ENCODE results near the gene ARSJ.

Gene ARSJ

DNA sequence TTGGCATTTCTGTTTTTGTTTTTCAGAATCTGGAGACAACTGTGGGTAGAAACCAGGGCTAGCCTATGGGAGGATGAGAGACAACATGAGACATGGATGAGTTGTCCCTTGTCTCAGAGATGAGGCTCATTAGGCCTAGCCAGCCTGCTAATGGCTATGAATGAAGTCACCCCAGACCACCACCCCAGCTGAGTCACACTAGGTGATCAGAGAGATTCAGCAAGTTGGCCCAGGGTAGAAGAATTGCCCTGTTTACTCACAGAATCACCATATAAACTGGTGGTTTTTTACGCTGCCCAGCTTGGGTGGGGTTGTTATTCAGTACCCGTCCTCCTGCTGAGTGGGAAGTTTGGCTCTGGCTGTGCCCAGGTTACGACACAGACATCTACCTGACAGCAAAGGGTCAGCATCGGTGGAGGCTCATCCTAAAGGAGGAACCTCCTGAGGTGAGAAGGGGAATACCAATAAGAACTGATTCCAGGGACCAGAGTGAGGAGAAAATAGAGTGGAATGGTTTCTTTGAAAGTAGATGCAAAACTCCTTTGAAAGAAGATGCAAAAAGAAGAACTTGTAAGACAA is 17.2 kb upstream of the ARSJ start:
- Histone ChIP-seq H3K9me3 (ENCODE audit: severe bottlenecking) (no peaks in the 10 kb centered on the region), H3K36me3 (no peaks in the 10 kb centered on the region), H3K27me3 (ENCODE audit: insufficient read depth, low read depth, severe bottlenecking) (no peaks in the 10 kb centered on the region), H3K27ac (no peak overlapping the region), H3K4me3 (ENCODE audit: low read depth, low read length) (no peak overlapping the region)
- DNase-seq, result no peak
- TF ChIP-seq, protein P1, sequence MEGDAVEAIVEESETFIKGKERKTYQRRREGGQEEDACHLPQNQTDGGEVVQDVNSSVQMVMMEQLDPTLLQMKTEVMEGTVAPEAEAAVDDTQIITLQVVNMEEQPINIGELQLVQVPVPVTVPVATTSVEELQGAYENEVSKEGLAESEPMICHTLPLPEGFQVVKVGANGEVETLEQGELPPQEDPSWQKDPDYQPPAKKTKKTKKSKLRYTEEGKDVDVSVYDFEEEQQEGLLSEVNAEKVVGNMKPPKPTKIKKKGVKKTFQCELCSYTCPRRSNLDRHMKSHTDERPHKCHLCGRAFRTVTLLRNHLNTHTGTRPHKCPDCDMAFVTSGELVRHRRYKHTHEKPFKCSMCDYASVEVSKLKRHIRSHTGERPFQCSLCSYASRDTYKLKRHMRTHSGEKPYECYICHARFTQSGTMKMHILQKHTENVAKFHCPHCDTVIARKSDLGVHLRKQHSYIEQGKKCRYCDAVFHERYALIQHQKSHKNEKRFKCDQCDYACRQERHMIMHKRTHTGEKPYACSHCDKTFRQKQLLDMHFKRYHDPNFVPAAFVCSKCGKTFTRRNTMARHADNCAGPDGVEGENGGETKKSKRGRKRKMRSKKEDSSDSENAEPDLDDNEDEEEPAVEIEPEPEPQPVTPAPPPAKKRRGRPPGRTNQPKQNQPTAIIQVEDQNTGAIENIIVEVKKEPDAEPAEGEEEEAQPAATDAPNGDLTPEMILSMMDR (IDR thresholded peaks at IDR 0.05; ENCODE audit: low read depth, low read length), result no peak

DNA sequence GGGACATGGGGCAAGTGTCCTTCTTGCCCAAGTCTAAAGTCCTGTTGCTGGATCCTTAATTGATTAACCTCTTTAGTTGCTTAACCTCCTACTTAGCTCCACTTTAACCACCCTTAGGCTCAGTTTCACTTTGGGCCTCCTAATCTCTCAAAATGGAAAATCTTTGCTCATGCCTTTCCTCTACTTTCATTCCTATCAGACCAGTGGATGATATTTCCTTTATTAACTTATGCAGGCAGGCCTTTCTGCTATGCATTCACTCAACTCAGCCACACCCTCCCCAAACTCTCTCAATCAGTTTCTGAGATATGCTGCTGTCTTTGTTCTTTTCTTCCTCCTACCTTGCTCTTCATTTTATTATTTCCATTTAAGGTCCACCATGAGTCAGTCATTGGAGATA is 14.4 kb upstream of the ARSJ start:
- TF ChIP-seq, protein P1 (IDR thresholded peaks at IDR 0.05; ENCODE audit: low read depth, low read length), result no peak
- Histone ChIP-seq H3K27me3 (ENCODE audit: insufficient read depth, low read depth, severe bottlenecking) (no peaks in the 10 kb centered on the region), H3K36me3 (no peaks in the 10 kb centered on the region), H3K27ac (no peak overlapping the region), H3K9me3 (ENCODE audit: severe bottlenecking) (no peaks in the 10 kb centered on the region), H3K4me3 (ENCODE audit: low read depth, low read length) (no peak overlapping the region)
- no peak for DNase-seq

DNA sequence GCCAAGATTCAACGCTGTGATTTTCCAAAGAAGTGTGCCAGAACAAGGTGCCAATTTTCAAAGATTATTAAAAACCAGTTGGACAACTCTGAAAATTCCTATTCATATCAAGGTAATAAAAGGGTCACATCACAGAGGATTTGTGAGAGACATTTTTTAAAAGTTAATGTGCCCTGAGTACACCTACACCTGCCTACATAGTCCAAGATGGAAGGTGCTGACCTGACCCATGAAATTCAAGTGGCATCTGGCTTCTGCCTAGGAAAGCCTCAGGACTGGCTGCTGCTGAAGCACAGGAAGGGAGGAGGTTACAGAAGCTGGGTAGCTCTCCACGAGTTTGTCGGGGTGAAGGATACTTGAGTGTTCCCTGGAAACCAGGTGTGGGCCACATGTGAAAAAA is 11.4 kb upstream of the ARSJ start:
- Histone ChIP-seq H3K36me3 (no peaks in the 10 kb centered on the region), H3K4me3 (ENCODE audit: low read depth, low read length) (no peak overlapping the region), H3K9me3 (ENCODE audit: severe bottlenecking) (no peaks in the 10 kb centered on the region), H3K27me3 (ENCODE audit: insufficient read depth, low read depth, severe bottlenecking) (no peaks in the 10 kb centered on the region), H3K27ac (no peak overlapping the region)
- TF ChIP-seq, protein P1 (IDR thresholded peaks at IDR 0.05; ENCODE audit: low read depth, low read length), result no peak
- DNase-seq, result no peak

DNA sequence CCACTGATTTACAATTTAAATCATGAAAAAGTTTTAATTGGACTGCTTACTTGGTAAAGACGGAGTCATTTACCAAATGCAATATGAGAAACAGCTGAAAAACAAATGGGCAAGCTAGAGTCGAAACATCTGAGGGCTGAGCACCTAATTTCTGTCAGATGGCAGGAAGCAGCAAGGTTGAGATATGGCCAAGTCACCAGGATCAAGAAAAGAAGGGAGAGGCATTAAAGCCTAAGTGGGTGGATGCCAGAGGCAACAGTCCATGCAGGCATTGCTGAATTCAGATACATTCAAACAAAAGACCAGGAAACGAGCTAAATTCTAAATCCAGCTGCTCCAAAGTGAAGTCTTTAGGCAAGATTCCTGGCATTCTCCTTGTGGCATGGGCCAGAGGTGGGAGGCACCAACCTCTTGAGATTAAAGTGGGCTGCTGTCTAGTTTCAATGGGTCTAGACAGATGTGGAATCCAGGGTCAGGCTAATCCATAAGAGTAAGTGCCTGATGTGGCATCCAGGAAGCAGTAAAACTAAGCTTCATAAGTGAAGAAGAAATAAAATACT is 8.0 kb upstream of the ARSJ start:
- Histone ChIP-seq H3K27me3 (ENCODE audit: insufficient read depth, low read depth, severe bottlenecking) (no peaks in the 10 kb centered on the region), H3K9me3 (ENCODE audit: severe bottlenecking) (no peaks in the 10 kb centered on the region), H3K27ac (no peak overlapping the region), H3K4me3 (ENCODE audit: low read depth, low read length) (no peak overlapping the region), H3K36me3 (no peaks in the 10 kb centered on the region)
- DNase-seq, result no peak
- TF ChIP-seq, protein P1 (IDR thresholded peaks at IDR 0.05; ENCODE audit: low read depth, low read length), result no peak

DNA sequence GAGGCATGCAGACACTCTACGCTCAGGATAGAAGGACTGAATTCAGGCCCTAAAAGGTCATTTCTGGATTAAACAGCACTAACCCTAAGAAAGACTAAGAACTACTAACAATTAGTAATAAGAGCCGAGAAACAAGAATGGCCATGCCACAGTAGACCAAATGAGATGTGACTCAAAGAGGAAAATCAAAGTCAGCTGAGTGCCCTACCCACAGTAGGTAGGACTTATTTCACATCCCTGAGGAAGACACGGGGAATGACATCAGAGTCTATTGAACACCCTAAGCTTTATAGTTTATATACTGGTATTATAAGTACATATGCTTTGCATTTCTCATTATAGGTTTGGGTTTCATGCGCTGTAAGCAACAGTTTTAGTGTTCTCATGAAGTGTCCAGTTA is 2.7 kb upstream of the ARSJ start:
- Histone ChIP-seq H3K9me3 (ENCODE audit: severe bottlenecking) (no peaks in the 10 kb centered on the region), H3K36me3 (no peaks in the 10 kb centered on the region), H3K27ac (no peak overlapping the region), H3K27me3 (ENCODE audit: insufficient read depth, low read depth, severe bottlenecking) (peaks cover 13% of the 10 kb centered on the region), H3K4me3 (ENCODE audit: low read depth, low read length) (no peak overlapping the region)
- DNase-seq, result no peak
- TF ChIP-seq, protein P1 (IDR thresholded peaks at IDR 0.05; ENCODE audit: low read depth, low read length), result no peak

DNA sequence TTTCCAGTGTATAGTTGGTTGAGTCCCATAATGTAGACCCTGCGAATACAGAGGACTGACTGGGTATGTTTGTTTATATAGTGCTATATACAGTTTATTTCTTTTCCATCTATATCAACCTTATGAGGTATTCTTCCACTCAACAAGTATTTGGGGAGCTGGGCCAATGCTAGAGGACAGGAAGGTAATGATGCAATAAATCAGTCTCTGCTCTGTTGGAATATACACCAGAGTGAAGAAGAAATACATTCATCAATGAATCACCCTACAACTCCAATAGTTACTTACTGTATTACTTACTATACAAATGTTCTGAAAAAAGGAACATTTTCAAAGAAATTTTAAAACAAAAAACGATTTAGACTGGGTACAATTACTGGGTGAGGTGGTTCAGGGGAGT is 2.1 kb upstream of the ARSJ start:
- H3K36me3 ChIP-seq, result no peaks in the 10 kb centered on the region
- H3K27me3 ChIP-seq (ENCODE audit: insufficient read depth, low read depth, severe bottlenecking), result peaks cover 13% of the 10 kb centered on the region
- no peaks in the 10 kb centered on the region for H3K9me3 ChIP-seq (ENCODE audit: severe bottlenecking)
- no peak overlapping the region for H3K27ac ChIP-seq
- TF ChIP-seq, protein P1 (IDR thresholded peaks at IDR 0.05; ENCODE audit: low read depth, low read length), result no peak
- no peak overlapping the region for H3K4me3 ChIP-seq (ENCODE audit: low read depth, low read length)
- DNase-seq, result no peak
